Measurements from ENCODE around the gene PRKCE.

PRKCE gene

GRCh38 chr2:45984896-45985473, 333.5 kb downstream of the PRKCE start:
- no peaks in the 10 kb centered on the region for H3K36me3 Mint-ChIP-seq (ENCODE audit: low read depth)
- ATAC-seq: no peak
- no peak overlapping the region for H3K27ac Mint-ChIP-seq
- H3K27me3 Mint-ChIP-seq: no peaks in the 10 kb centered on the region
- H3K4me1 Mint-ChIP-seq: no peaks in the 10 kb centered on the region
- H3K4me3 Mint-ChIP-seq: no peak overlapping the region
- no peak for DNase-seq
- no peaks in the 10 kb centered on the region for H3K9me3 Mint-ChIP-seq

GRCh38 chr2:45986509-45986908, 335.0 kb downstream of the PRKCE start:
- Mint-ChIP-seq H3K4me3 (no peak overlapping the region), H3K27me3 (no peaks in the 10 kb centered on the region), H3K27ac (no peak overlapping the region), H3K9me3 (no peaks in the 10 kb centered on the region), H3K36me3 (ENCODE audit: low read depth) (no peaks in the 10 kb centered on the region), H3K4me1 (no peaks in the 10 kb centered on the region)
- ATAC-seq: no peak
- DNase-seq: no peak

GRCh38 chr2:45987856-45988255, 336.4 kb downstream of the PRKCE start:
- Mint-ChIP-seq H3K27ac (no peak overlapping the region), H3K4me1 (no peaks in the 10 kb centered on the region), H3K36me3 (ENCODE audit: low read depth) (no peaks in the 10 kb centered on the region), H3K4me3 (no peak overlapping the region), H3K9me3 (no peaks in the 10 kb centered on the region), H3K27me3 (no peaks in the 10 kb centered on the region)
- no peak for ATAC-seq
- DNase-seq: no peak

GRCh38 chr2:45988879-45989278, 337.4 kb downstream of the PRKCE start:
- no peak overlapping the region for H3K4me3 Mint-ChIP-seq
- peaks cover 6% of the 10 kb centered on the region for H3K4me1 Mint-ChIP-seq
- H3K9me3 Mint-ChIP-seq: no peaks in the 10 kb centered on the region
- DNase-seq (no peak), ATAC-seq (no peak)
- no peak overlapping the region for H3K27ac Mint-ChIP-seq
- H3K36me3 Mint-ChIP-seq (ENCODE audit: low read depth): no peaks in the 10 kb centered on the region
- no peaks in the 10 kb centered on the region for H3K27me3 Mint-ChIP-seq

- Mint-ChIP-seq H3K4me3 (no peak overlapping the region), H3K4me1 (peaks cover 6% of the 10 kb centered on the region), H3K27me3 (no peaks in the 10 kb centered on the region), H3K9me3 (no peaks in the 10 kb centered on the region), H3K36me3 (ENCODE audit: low read depth) (no peaks in the 10 kb centered on the region), H3K27ac (no peak overlapping the region)
- ATAC-seq (no peak), DNase-seq (no peak)
These were observed 338.7 kb downstream of the PRKCE start for GRCh38 chr2:45990131-45990530.

GRCh38 chr2:45992021-45992740, 340.7 kb downstream of the PRKCE start:
- ATAC-seq (no peak), DNase-seq (no peak)
- Mint-ChIP-seq H3K27me3 (no peaks in the 10 kb centered on the region), H3K4me3 (no peak overlapping the region), H3K9me3 (no peaks in the 10 kb centered on the region), H3K27ac (no peak overlapping the region), H3K36me3 (ENCODE audit: low read depth) (no peaks in the 10 kb centered on the region), H3K4me1 (peaks cover 6% of the 10 kb centered on the region)

GRCh38 chr2:45992741-45993475, 341.4 kb downstream of the PRKCE start:
- H3K27me3 Mint-ChIP-seq: no peaks in the 10 kb centered on the region
- no peaks in the 10 kb centered on the region for H3K9me3 Mint-ChIP-seq
- H3K4me3 Mint-ChIP-seq: no peak overlapping the region
- ATAC-seq: no peak
- no peak for DNase-seq
- H3K36me3 Mint-ChIP-seq (ENCODE audit: low read depth): no peaks in the 10 kb centered on the region
- peaks cover 6% of the 10 kb centered on the region for H3K4me1 Mint-ChIP-seq
- no peak overlapping the region for H3K27ac Mint-ChIP-seq

GRCh38 chr2:45993476-45993991, 342.1 kb downstream of the PRKCE start:
- H3K9me3 Mint-ChIP-seq: no peaks in the 10 kb centered on the region
- DNase-seq (peak; percentile 54), ATAC-seq (peak; percentile 71)
- no peak overlapping the region for H3K27ac Mint-ChIP-seq
- no peak overlapping the region for H3K4me3 Mint-ChIP-seq
- no peaks in the 10 kb centered on the region for H3K27me3 Mint-ChIP-seq
- no peaks in the 10 kb centered on the region for H3K36me3 Mint-ChIP-seq (ENCODE audit: low read depth)
- H3K4me1 Mint-ChIP-seq: peaks cover 6% of the 10 kb centered on the region

GRCh38 chr2:45994060-45994459, 342.6 kb downstream of the PRKCE start:
- Mint-ChIP-seq H3K27me3 (no peaks in the 10 kb centered on the region), H3K9me3 (no peaks in the 10 kb centered on the region), H3K36me3 (ENCODE audit: low read depth) (no peaks in the 10 kb centered on the region), H3K4me1 (peaks cover 6% of the 10 kb centered on the region), H3K27ac (no peak overlapping the region), H3K4me3 (no peak overlapping the region)
- no peak for ATAC-seq
- no peak for DNase-seq

GRCh38 chr2:46000660-46001059, 349.2 kb downstream of the PRKCE start:
- Mint-ChIP-seq H3K9me3 (no peaks in the 10 kb centered on the region), H3K4me3 (no peak overlapping the region), H3K36me3 (ENCODE audit: low read depth) (no peaks in the 10 kb centered on the region), H3K27ac (no peak overlapping the region), H3K4me1 (no peaks in the 10 kb centered on the region), H3K27me3 (no peaks in the 10 kb centered on the region)
- no peak for ATAC-seq
- no peak for DNase-seq

- Mint-ChIP-seq H3K4me3 (no peak overlapping the region), H3K36me3 (ENCODE audit: low read depth) (no peaks in the 10 kb centered on the region), H3K27ac (no peak overlapping the region), H3K9me3 (no peaks in the 10 kb centered on the region), H3K27me3 (no peaks in the 10 kb centered on the region), H3K4me1 (no peaks in the 10 kb centered on the region)
- DNase-seq (no peak), ATAC-seq (no peak)
These were observed 349.8 kb downstream of the PRKCE start for GRCh38 chr2:46001290-46001689.

GRCh38 chr2:46001741-46002506, 350.4 kb downstream of the PRKCE start:
- no peaks in the 10 kb centered on the region for H3K9me3 Mint-ChIP-seq
- H3K36me3 Mint-ChIP-seq (ENCODE audit: low read depth): no peaks in the 10 kb centered on the region
- H3K4me1 Mint-ChIP-seq: no peaks in the 10 kb centered on the region
- ATAC-seq (no peak), DNase-seq (no peak)
- no peaks in the 10 kb centered on the region for H3K27me3 Mint-ChIP-seq
- no peak overlapping the region for H3K27ac Mint-ChIP-seq
- no peak overlapping the region for H3K4me3 Mint-ChIP-seq

GRCh38 chr2:46002507-46002883, 351.0 kb downstream of the PRKCE start:
- H3K4me3 Mint-ChIP-seq: no peak overlapping the region
- no peaks in the 10 kb centered on the region for H3K9me3 Mint-ChIP-seq
- no peaks in the 10 kb centered on the region for H3K36me3 Mint-ChIP-seq (ENCODE audit: low read depth)
- DNase-seq: no peak
- no peaks in the 10 kb centered on the region for H3K4me1 Mint-ChIP-seq
- no peak for ATAC-seq
- no peak overlapping the region for H3K27ac Mint-ChIP-seq
- H3K27me3 Mint-ChIP-seq: no peaks in the 10 kb centered on the region

- H3K4me1 Mint-ChIP-seq: no peaks in the 10 kb centered on the region
These were observed 351.5 kb downstream of the PRKCE start for GRCh38 chr2:46002947-46003346.

More at GRCh38 chr2:46002947-46003346, 351.5 kb downstream of the PRKCE start:
- no peaks in the 10 kb centered on the region for H3K36me3 Mint-ChIP-seq (ENCODE audit: low read depth)
- no peak for ATAC-seq
- H3K4me3 Mint-ChIP-seq: no peak overlapping the region
- H3K9me3 Mint-ChIP-seq: no peaks in the 10 kb centered on the region
- H3K27ac Mint-ChIP-seq: no peak overlapping the region
- no peaks in the 10 kb centered on the region for H3K27me3 Mint-ChIP-seq
- no peak for DNase-seq

All from activated naive CD8-positive, alpha-beta T cell treated with anti-CD3 and anti-CD28 coated beads, Interleukin-2, amount 50 U/mL, for 24 hours (primary cell).